Esophagus squamous epithelium (tissue), 5 donors: ENCODE results near the gene LIMK2. TPM values are rescaled to one million over a fixed set of nuclear protein-coding genes. Genes with fewer than 3 reads are reported as not detected.

ENCODE experiments used
- DNase-seq: peaks from one replicate; lab custom pipeline; 2025; lab: John Stamatoyannopoulos, UW
- H3K27ac ChIP-seq, 4 donors: fragments of 200-600 bp; sonication (generic); one replicate each; pipeline ENCODE4 v1.5.1; 2016 to 2019; ENCODE audit warnings: mild to moderate bottlenecking in 1 of 4
- H3K27me3 ChIP-seq, 4 donors: fragments of 200-600 bp; sonication (generic); 1 replicate in 3 of 4; 2 replicates in 1 of 4; pipeline versions ENCODE4 v1.5.1 to v1.6.0; 2017 to 2021; ENCODE audit warnings: antibody characterized with exemption in 1 of 4
- H3K36me3 ChIP-seq, 3 donors: fragments of 200-600 bp; sonication (generic); one replicate each; pipeline ENCODE4 v1.5.1; 2016 to 2019
- H3K4me1 ChIP-seq, 3 donors: fragments of 200-600 bp; sonication (generic); one replicate each; pipeline ENCODE4 v1.5.1; 2017 to 2019
- H3K4me3 ChIP-seq, 4 donors: fragments of 200-600 bp; sonication (generic); 1 replicate in 3 of 4; 2 replicates in 1 of 4; pipeline ENCODE4 v1.5.1; 2016 to 2019; ENCODE audit warnings: mild to moderate bottlenecking in 2 of 4, moderate library complexity in 1 of 4
- H3K9me3 ChIP-seq, 3 donors: fragments of 200-600 bp; sonication (generic); one replicate each; pipeline ENCODE4 v1.5.1; 2016 to 2019
- CTCF ChIP-seq, 6 experiments: fragments of 450-650 bp in 4 of 6; fragments of 200-600 bp in 2 of 6; sonication (generic) in 2 of 6; IDR thresholded peaks; one replicate each; pipeline ENCODE4 v1.5.1; 2016 to 2019; ENCODE audit warnings: antibody characterized with exemption in 6 of 6, mild to moderate bottlenecking in 4 of 6, moderate library complexity in 4 of 6
- POLR2A ChIP-seq, 4 donors: fragments of 450-650 bp; IDR thresholded peaks; one replicate each; pipeline ENCODE4 v1.6.1; 2017; ENCODE audit warnings: antibody characterized with exemption in 4 of 4, mild to moderate bottlenecking in 4 of 4, moderate library complexity in 3 of 4
- WGBS, 2 donors: methylation state at CpG; one replicate each; pipeline ENCODE4 v1.1.5; 2018; 5-methylcytosine and 5-hydroxymethylcytosine counted together
- intact Hi-C: fragments of 100-400 bp; cut with DNase I; formaldehyde crosslinking; loops from one replicate; pipeline ENCODE4 v1.15.0; 2022
- total RNA-seq, 4 donors: library from RNA; depleted of rRNA; stranded (reverse); fragments of >200 nt; gene quantifications; one replicate each; pipeline ENCODE4 v1.1.0, GENCODE V29; 2016
- donor health status: DM: yes; HTN: yes; CAD: no.

The LIMK2 gene
- total RNA-seq, 4 donors from 2014 or later = 61.8 to 134 (median 109) TPM

GRCh38 chr22:31323578-31324550 is 111.8 kb downstream of the LIMK2 start:
- no peaks in the 10 kb centered on the region for H3K27me3 ChIP-seq
- no peak overlapping the region for H3K27ac ChIP-seq
- H3K36me3 ChIP-seq = peaks cover 5 to 47% (median 12%) of the 10 kb centered on the region in 3 donors
- H3K9me3 ChIP-seq = no peaks in the 10 kb centered on the region
- DNase-seq = no peak
- TF ChIP-seq CTCF (IDR thresholded peaks at IDR 0.05) = no peak
- TF ChIP-seq POLR2A (IDR thresholded peaks at IDR 0.05) = no peak
- WGBS, 2 donors = 53 to 74% methylated on average over 7 to 8 of the region's 8 CpGs
- intact Hi-C loops = no loop called here
- H3K4me1 ChIP-seq = peaks cover 6 to 39% (median 16%) of the 10 kb centered on the region in 3 donors
- no peak overlapping the region for H3K4me3 ChIP-seq

DNA sequence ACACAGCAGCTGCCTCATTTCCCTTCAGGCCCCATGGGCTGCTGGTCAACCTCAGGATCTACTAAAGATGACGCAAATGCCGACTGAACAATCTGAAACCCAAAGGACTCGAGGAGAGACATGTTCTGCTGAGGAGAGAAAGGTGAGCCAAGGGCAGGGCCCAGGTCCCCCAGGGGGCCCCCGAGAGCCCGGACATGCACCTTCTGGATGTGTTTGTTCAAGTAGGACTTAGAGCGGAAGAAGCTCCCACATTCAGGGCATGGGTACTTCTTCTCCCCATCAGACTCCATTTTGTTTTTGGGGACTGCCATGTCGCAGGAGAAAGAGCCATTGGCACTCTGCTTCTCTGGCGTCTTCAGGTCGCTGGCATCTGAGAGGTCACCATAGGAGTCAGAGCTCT is 114.8 kb downstream of the LIMK2 start:
- intact Hi-C loops = no loop called here
- H3K36me3 ChIP-seq = peaks cover 5 to 77% (median 16%) of the 10 kb centered on the region in 3 donors

DNA sequence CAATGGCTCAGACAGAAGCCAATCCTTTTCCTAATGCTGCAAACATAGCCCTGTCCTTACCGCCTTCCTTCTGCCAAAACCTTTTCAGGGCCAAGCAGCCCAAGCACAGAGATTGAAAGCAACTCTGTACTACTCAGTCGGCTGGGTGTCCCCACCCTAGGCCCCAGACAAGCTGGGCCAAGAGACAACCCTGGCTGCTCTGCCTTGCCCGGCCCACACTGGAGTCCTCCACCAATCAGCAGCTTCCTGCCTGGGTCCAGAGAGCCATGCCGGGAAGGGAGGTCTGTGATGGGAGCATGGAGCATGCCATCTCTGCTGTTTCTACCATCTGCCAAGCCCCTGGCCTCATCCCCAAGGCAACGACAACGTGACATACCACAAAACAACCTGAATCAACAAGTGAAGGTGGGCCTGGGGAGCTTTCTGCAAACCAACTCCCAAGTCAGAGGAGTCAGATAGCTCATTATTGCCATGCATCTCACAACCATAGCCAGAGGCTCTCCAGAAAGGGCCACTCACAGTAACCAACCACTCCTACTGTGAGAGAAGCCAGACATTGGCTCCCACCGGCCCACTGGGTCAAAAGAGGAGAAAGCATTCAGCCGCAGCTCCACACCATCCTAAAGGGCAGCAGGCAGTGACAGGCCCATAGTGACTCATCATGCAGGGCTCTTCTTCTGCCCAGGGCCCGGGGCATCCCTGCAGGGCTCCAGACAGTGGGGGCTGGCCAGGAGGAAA is 115.9 kb downstream of the LIMK2 start:
- no peak for DNase-seq
- H3K36me3 ChIP-seq = peaks cover 5 to 88% (median 24%) of the 10 kb centered on the region in 3 donors
- H3K9me3 ChIP-seq = no peaks in the 10 kb centered on the region
- no peak overlapping the region for H3K27ac ChIP-seq
- no peaks in the 10 kb centered on the region for H3K27me3 ChIP-seq
- peaks cover 6 to 37% (median 16%) of the 10 kb centered on the region in 3 donors for H3K4me1 ChIP-seq
- 51 to 80% methylated on average over 3 to 7 of the region's 9 CpGs for WGBS, 2 donors
- TF ChIP-seq POLR2A (IDR thresholded peaks at IDR 0.05) (no peak), CTCF (IDR thresholded peaks at IDR 0.05) (no peak)
- intact Hi-C loops = no loop called here
- no peak overlapping the region for H3K4me3 ChIP-seq

More for the DNA sequence above, 114.8 kb downstream of the LIMK2 start:
- H3K4me3 ChIP-seq = no peak overlapping the region
- H3K9me3 ChIP-seq = no peaks in the 10 kb centered on the region
- H3K27me3 ChIP-seq = no peaks in the 10 kb centered on the region
- H3K27ac ChIP-seq = no peak overlapping the region
- DNase-seq = no peak
- H3K4me1 ChIP-seq = peaks cover 6 to 46% (median 22%) of the 10 kb centered on the region in 3 donors
- WGBS, 2 donors = 92 to 95% methylated on average over 8 to 9 of the region's 9 CpGs
- no peak for TF ChIP-seq POLR2A (IDR thresholded peaks at IDR 0.05)
- TF ChIP-seq CTCF (IDR thresholded peaks at IDR 0.05) = no peak

DNA sequence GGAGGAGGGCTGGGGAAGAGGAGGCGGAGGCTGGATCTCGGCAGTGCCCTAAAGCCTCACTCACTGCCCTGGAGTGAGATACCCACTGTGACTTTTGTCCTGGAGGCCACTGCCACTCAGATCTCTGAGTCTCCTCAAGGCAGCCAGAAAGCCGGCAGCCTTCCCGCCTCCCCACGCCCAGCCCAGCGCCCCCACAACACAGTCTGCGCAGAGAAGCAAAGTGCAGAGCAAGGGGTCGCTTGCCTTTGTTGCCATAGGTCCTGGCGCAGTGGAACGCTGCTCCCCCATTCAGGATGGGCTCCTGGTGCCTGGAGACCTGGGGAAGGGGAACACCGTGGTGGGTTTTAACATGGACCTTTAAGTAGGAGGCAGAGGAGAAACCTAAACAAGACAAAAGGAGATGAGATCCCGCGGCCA is 116.5 kb downstream of the LIMK2 start:
- peaks cover 6 to 37% (median 17%) of the 10 kb centered on the region in 3 donors for H3K4me1 ChIP-seq
- no peak overlapping the region for H3K27ac ChIP-seq
- 93% methylated on average over 5 of the region's 13 CpGs; no CpG with 5 or more reads in 1 of the 2 donors for WGBS, 2 donors
- no peaks in the 10 kb centered on the region for H3K27me3 ChIP-seq
- H3K4me3 ChIP-seq = no peak overlapping the region
- H3K36me3 ChIP-seq = peaks cover 5 to 94% (median 24%) of the 10 kb centered on the region in 3 donors
- intact Hi-C loops = no loop called here
- no peaks in the 10 kb centered on the region for H3K9me3 ChIP-seq
- DNase-seq = no peak
- TF ChIP-seq POLR2A (IDR thresholded peaks at IDR 0.05) (no peak), CTCF (IDR thresholded peaks at IDR 0.05) (no peak)
